GM23248 (cell line): Measurements from ENCODE around the gene INS.

ENCODE experiments used
- EZH2 ChIP-seq: fragments of 200-600 bp; sonication (generic); IDR thresholded peaks from 2 replicates; pipeline ENCODE4 v1.6.1; 2018; ENCODE audit warnings: antibody characterized with exemption, mild to moderate bottlenecking; ENCODE audit not compliant: insufficient read depth, poor library complexity, severe bottlenecking
- EZH2phosphoT487 ChIP-seq: fragments of 200-600 bp; sonication (generic); IDR thresholded peaks from 2 replicates; pipeline ENCODE4 v1.6.1; 2018; ENCODE audit warnings: antibody characterized with exemption, moderate library complexity, mild to moderate bottlenecking, low read depth; ENCODE audit not compliant: insufficient read depth

DNA sequence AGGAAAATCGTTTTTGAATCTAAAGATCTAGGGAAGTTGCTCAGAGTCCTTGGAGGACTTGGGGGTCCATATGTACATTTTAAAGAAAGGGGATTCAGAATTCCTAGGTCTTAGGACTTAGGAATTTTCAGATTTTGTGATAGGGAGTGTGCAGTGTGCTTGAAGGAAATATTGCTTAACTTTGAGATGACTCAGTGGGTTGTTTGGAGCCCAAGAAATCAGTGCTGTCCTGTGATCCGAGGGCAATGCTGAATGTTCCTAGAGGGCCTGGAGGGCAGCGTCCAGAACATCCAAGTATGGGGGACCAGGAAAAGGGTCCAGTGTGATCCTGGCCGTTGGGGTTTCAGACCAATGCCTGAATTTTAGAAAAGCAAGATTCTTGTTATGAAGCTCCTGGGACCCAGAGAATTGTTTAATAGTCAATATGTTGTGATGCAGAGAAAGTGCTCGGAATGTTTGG lies 18.7 kb downstream of the INS start:
- TF ChIP-seq EZH2 = no peak
- no peak for TF ChIP-seq EZH2phosphoT487
